Mesendoderm (in vitro differentiated cells): ENCODE measurements around the gene DCAF4.
A peak's percentile ranks its signal among the peaks of the same experiment; 100 is the strongest.
"Not testable (repeated sequence)": the region's sequence is repeated elsewhere in the genome, so short reads cannot be mapped to it uniquely, and the experiment has no call there.

Source experiments
- DNase-seq: peaks from one replicate; pipeline ENCODE4 v3.0.0; 2013
- H2AK5ac ChIP-seq: 2 replicates; pipeline ENCODE4 v1.6.1; 2013; ENCODE audit warnings: low read length, inconsistent platforms
- H2BK120ac ChIP-seq: 2 replicates; pipeline ENCODE4 v1.6.1; 2013; ENCODE audit warnings: low read depth, mild to moderate bottlenecking, low read length, moderate library complexity, mixed read lengths
- H2BK15ac ChIP-seq: replicated peaks from 2 replicates; pipeline ENCODE4 v1.6.1; 2013; ENCODE audit warnings: low read depth, mild to moderate bottlenecking, moderate library complexity
- H2BK5ac ChIP-seq: 2 replicates; pipeline ENCODE4 v1.6.1; 2013; ENCODE audit warnings: low read length, inconsistent platforms
- H3K18ac ChIP-seq: 2 replicates; pipeline ENCODE4 v1.6.1; 2013; ENCODE audit warnings: mild to moderate bottlenecking, low read length, mixed read lengths
- H3K23ac ChIP-seq: one replicate; pipeline ENCODE4 v1.6.1; 2013; ENCODE audit warnings: low read length
- H3K27ac ChIP-seq: 2 replicates; pipeline ENCODE4 v1.5.1; 2013; ENCODE audit warnings: low read depth, mild to moderate bottlenecking, inconsistent platforms, low read length, moderate library complexity
- H3K27me3 ChIP-seq: 2 replicates; pipeline ENCODE4 v1.6.1; 2013; ENCODE audit warnings: low read length, control low read depth, mild to moderate bottlenecking, inconsistent platforms; ENCODE audit not compliant: insufficient read depth, poor library complexity
- H3K36me3 ChIP-seq: 2 replicates; pipeline ENCODE4 v1.6.1; 2013; ENCODE audit warnings: low read length, inconsistent platforms; ENCODE audit not compliant: control insufficient read depth, insufficient read depth
- H3K4ac ChIP-seq: one replicate; pipeline ENCODE4 v1.6.1; 2013; ENCODE audit warnings: low read depth, mild to moderate bottlenecking, low read length, moderate library complexity
- H3K4me1 ChIP-seq: 2 replicates; pipeline ENCODE4 v1.6.1; 2013; ENCODE audit warnings: low read depth, low read length, inconsistent platforms; ENCODE audit not compliant: control insufficient read depth
- H3K4me2 ChIP-seq: 2 replicates; pipeline ENCODE4 v1.6.1; 2013; ENCODE audit warnings: low read length
- H3K4me3 ChIP-seq: 2 replicates; pipeline ENCODE4 v1.5.1; 2013; ENCODE audit warnings: mild to moderate bottlenecking, low read length
- H3K56ac ChIP-seq: one replicate; pipeline ENCODE4 v1.6.1; 2013; ENCODE audit warnings: low read length
- H3K79me1 ChIP-seq: 2 replicates; pipeline ENCODE4 v1.6.1; 2013; ENCODE audit warnings: low read length, inconsistent platforms
- H3K79me2 ChIP-seq: 2 replicates; pipeline ENCODE4 v1.6.1; 2013; ENCODE audit warnings: mild to moderate bottlenecking, low read length; ENCODE audit not compliant: control insufficient read depth, insufficient read depth
- H3K9ac ChIP-seq: 2 replicates; pipeline ENCODE4 v1.6.1; 2013; ENCODE audit warnings: low read length, inconsistent platforms
- H4K5ac ChIP-seq: one replicate; pipeline ENCODE4 v1.6.1; 2013; ENCODE audit warnings: low read length
- H4K8ac ChIP-seq: one replicate; pipeline ENCODE4 v1.6.1; 2013; ENCODE audit warnings: low read depth, mild to moderate bottlenecking, control low read depth, low read length, moderate library complexity
- WGBS: extraction: QIAGEN DNeasy Blood & Tissue Kit; methylation state at CpG from one replicate; pipeline ENCODE4 v1.1.7; 2013; ENCODE audit warnings: low lambda C conversion rate, missing lambda C conversion rate; ENCODE audit not compliant: insufficient coverage; ENCODE audit errors: extremely low coverage; 5-methylcytosine and 5-hydroxymethylcytosine counted together

DCAF4 gene

GRCh38 chr14:72958548-72958947 lies 32.3 kb downstream of the DCAF4 start:
- Histone ChIP-seq H3K79me2 (no peaks in the 10 kb centered on the region), H3K4me2 (no peak overlapping the region), H2BK120ac (no peak overlapping the region), H3K4me3 (no peak overlapping the region), H3K4ac (no peak overlapping the region), H3K27ac (no peak overlapping the region), H3K18ac (no peak overlapping the region), H3K9ac (no peak overlapping the region), H2AK5ac (no peak overlapping the region), H3K23ac (no peak overlapping the region), H3K56ac (no peak overlapping the region), H3K27me3 (no peaks in the 10 kb centered on the region), H3K36me3 (peaks cover 7% of the 10 kb centered on the region), H4K5ac (no peak overlapping the region), H3K79me1 (no peaks in the 10 kb centered on the region), H2BK5ac (no peak overlapping the region), H2BK15ac (no peak overlapping the region), H3K4me1 (no peaks in the 10 kb centered on the region), H4K8ac (no peak overlapping the region)
- WGBS: no CpG with 5 or more reads among the region's 15 CpGs
- DNase-seq: no peak

- H3K18ac ChIP-seq, H3K4me2 ChIP-seq, H2AK5ac ChIP-seq, H3K27me3 ChIP-seq, H3K4ac ChIP-seq, H3K23ac ChIP-seq, H3K56ac ChIP-seq, H3K4me1 ChIP-seq, H2BK15ac ChIP-seq, H3K79me2 ChIP-seq, H3K9ac ChIP-seq, DNase-seq, H3K27ac ChIP-seq, H3K4me3 ChIP-seq, H3K36me3 ChIP-seq, H4K8ac ChIP-seq, H4K5ac ChIP-seq, H3K79me1 ChIP-seq, H2BK5ac ChIP-seq, H2BK120ac ChIP-seq: not testable (repeated sequence)
- no CpG with 5 or more reads among the region's 4 CpGs for WGBS
These were observed 34.8 kb downstream of the DCAF4 start for GRCh38 chr14:72961016-72961415.

- Histone ChIP-seq H3K4ac (no peak overlapping the region), H3K27me3 (no peaks in the 10 kb centered on the region), H3K23ac (no peak overlapping the region), H3K9ac (no peak overlapping the region), H3K4me1 (no peaks in the 10 kb centered on the region), H4K8ac (no peak overlapping the region), H3K79me1 (no peaks in the 10 kb centered on the region), H3K4me3 (no peak overlapping the region), H2BK120ac (no peak overlapping the region), H3K18ac (no peak overlapping the region), H3K27ac (no peak overlapping the region), H4K5ac (no peak overlapping the region), H3K79me2 (no peaks in the 10 kb centered on the region), H2AK5ac (no peak overlapping the region), H3K56ac (no peak overlapping the region), H2BK15ac (no peak overlapping the region), H3K36me3 (peaks cover 5% of the 10 kb centered on the region), H2BK5ac (no peak overlapping the region), H3K4me2 (no peak overlapping the region)
- peak; percentile 44 for DNase-seq
- WGBS: no CpG with 5 or more reads among the region's 10 CpGs
These were observed 35.5 kb downstream of the DCAF4 start for GRCh38 chr14:72961579-72962335.

- H3K27ac ChIP-seq, H3K79me1 ChIP-seq, H4K5ac ChIP-seq, H3K4ac ChIP-seq, H2BK5ac ChIP-seq, H3K4me1 ChIP-seq, H2AK5ac ChIP-seq, H4K8ac ChIP-seq, H3K4me3 ChIP-seq, H3K18ac ChIP-seq, H2BK120ac ChIP-seq, H3K27me3 ChIP-seq, H3K23ac ChIP-seq, H3K56ac ChIP-seq, H3K4me2 ChIP-seq, H3K9ac ChIP-seq, H3K36me3 ChIP-seq, H3K79me2 ChIP-seq, H2BK15ac ChIP-seq, DNase-seq: not testable (repeated sequence)
- WGBS: no CpG with 5 or more reads among the region's 10 CpGs
These were observed 36.1 kb downstream of the DCAF4 start for GRCh38 chr14:72962336-72962754.

- no CpG with 5 or more reads among the region's 6 CpGs for WGBS
- no peak overlapping the region for H3K4me3 ChIP-seq
- H4K5ac ChIP-seq: no peak overlapping the region
- peaks cover 5% of the 10 kb centered on the region for H3K36me3 ChIP-seq
- H2BK15ac ChIP-seq: no peak overlapping the region
- no peaks in the 10 kb centered on the region for H3K4me1 ChIP-seq
- no peak overlapping the region for H2BK120ac ChIP-seq
- H3K27ac ChIP-seq: no peak overlapping the region
- H3K23ac ChIP-seq: no peak overlapping the region
- H3K9ac ChIP-seq: no peak overlapping the region
- H3K79me2 ChIP-seq: no peaks in the 10 kb centered on the region
- DNase-seq: peak; percentile 86
- no peak overlapping the region for H3K4ac ChIP-seq
- H2BK5ac ChIP-seq: no peak overlapping the region
- H3K79me1 ChIP-seq: no peaks in the 10 kb centered on the region
- H3K27me3 ChIP-seq: no peaks in the 10 kb centered on the region
- no peak overlapping the region for H4K8ac ChIP-seq
- H3K56ac ChIP-seq: no peak overlapping the region
- H3K18ac ChIP-seq: no peak overlapping the region
- H3K4me2 ChIP-seq: no peak overlapping the region
- H2AK5ac ChIP-seq: no peak overlapping the region
These were observed 36.6 kb downstream of the DCAF4 start for GRCh38 chr14:72962829-72963312.

GRCh38 chr14:72965249-72965648 lies 39.0 kb downstream of the DCAF4 start:
- H2BK120ac ChIP-seq: no peak overlapping the region
- no CpG with 5 or more reads among the region's 6 CpGs for WGBS
- H3K18ac ChIP-seq: no peak overlapping the region
- H3K9ac ChIP-seq: no peak overlapping the region
- no peaks in the 10 kb centered on the region for H3K79me2 ChIP-seq
- H3K27ac ChIP-seq: no peak overlapping the region
- H3K56ac ChIP-seq: no peak overlapping the region
- H3K4me2 ChIP-seq: no peak overlapping the region
- H3K27me3 ChIP-seq: no peaks in the 10 kb centered on the region
- H3K4me3 ChIP-seq: no peak overlapping the region
- no peak overlapping the region for H3K23ac ChIP-seq
- no peaks in the 10 kb centered on the region for H3K79me1 ChIP-seq
- no peak overlapping the region for H2BK15ac ChIP-seq
- no peak overlapping the region for H4K8ac ChIP-seq
- no peak overlapping the region for H2AK5ac ChIP-seq
- H3K4me1 ChIP-seq: no peaks in the 10 kb centered on the region
- no peak for DNase-seq
- H2BK5ac ChIP-seq: no peak overlapping the region
- peaks cover 2% of the 10 kb centered on the region for H3K36me3 ChIP-seq
- H3K4ac ChIP-seq: no peak overlapping the region
- H4K5ac ChIP-seq: no peak overlapping the region
